Measurements from ENCODE around the gene NECTIN1.

Gene NECTIN1, protein sequence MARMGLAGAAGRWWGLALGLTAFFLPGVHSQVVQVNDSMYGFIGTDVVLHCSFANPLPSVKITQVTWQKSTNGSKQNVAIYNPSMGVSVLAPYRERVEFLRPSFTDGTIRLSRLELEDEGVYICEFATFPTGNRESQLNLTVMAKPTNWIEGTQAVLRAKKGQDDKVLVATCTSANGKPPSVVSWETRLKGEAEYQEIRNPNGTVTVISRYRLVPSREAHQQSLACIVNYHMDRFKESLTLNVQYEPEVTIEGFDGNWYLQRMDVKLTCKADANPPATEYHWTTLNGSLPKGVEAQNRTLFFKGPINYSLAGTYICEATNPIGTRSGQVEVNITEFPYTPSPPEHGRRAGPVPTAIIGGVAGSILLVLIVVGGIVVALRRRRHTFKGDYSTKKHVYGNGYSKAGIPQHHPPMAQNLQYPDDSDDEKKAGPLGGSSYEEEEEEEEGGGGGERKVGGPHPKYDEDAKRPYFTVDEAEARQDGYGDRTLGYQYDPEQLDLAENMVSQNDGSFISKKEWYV

DNA sequence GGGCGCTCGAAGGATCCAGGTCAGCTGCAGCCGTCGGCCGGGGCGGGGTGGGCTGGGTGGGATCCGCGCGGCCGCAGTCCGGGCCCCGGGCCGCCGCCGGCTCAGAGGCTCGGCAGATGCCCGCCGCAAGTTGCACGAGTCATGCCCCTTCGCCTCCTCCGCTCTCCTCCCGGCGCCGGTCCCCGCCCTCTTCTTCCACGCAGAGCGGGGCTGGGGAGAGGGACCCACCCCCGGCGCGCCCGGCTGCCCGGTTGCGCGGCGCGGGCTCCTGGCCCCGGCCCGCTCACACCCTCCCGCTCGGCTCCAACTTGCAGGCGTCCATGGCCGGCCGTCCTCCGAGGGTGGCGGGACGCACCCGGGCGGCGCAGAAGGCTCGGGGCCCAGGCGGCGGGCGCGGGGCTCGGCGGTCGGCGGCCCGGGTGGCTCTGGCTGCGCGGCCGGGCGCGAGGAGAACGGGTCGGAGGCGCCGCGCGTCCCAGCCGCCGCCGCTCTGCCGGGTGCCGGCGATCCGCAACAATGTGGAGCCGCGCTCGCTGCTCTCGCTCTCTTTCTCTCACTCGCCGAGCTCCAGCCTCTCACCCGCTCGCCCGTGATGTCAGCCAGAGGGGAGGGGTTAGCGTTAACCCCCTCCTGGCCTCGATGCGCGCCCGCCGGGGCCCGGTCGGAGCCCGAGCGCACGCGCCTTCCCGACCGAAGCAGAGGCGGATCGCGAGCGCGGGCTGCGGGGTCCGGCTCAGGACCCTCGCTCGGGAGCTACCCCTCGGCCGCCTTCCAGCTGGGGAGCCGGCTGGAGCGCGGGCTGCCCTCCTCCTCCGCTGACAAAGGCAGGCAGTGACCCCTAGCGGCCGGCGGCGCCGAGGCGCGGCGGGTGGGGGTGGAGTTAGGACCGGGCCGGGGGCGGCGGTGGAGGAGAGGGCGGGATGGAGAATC, at the start of gene NECTIN1:
Gene NECTIN1 (minus strand): TSS at position 550 of the 930 bp plus-strand sequence. CDS start 647 bp downstream, outside the sequence.
- peak; percentile 75 for DNase-seq (ENCODE audit: low read depth)

DNA sequence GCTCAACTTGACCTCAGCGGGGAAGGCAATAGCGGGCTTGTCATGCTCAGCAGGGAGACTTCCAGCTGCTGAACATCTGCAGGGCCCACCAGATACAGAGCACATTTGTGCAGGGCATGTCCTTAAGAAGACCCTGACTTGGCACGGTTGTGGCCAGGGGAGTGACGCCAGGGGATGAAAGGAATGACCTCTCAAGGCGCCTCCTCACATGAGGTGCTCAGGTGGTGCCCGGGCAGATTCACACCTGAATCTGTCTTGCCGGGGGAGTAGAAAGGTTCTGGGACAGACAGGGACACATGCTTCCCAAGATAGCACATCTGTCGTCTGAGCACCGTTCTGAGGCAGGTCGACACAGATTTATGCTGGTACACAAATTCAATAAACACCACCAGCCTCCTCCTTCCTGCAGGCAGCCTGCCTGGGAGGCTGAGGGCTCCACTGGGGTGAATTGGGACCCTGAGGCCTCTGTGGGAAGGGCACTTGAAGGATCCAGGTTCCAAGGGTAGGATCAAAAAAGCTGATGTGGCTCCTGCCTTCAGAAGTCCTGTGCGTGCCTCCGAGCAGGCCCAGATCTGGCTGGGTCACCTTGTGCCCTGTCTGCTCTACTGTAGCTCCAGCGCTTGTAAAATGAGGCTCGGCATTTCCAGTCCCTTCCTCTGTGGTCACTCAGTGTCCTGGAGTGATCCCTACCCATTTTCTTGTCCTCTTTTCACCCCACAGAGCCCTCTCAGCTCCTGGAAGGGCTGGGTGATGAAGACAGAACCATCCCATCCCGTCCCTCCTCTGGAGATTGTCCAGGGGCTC, 49.6 kb upstream of the NECTIN1 start:
- no peak for DNase-seq (ENCODE audit: low read depth)

DNA sequence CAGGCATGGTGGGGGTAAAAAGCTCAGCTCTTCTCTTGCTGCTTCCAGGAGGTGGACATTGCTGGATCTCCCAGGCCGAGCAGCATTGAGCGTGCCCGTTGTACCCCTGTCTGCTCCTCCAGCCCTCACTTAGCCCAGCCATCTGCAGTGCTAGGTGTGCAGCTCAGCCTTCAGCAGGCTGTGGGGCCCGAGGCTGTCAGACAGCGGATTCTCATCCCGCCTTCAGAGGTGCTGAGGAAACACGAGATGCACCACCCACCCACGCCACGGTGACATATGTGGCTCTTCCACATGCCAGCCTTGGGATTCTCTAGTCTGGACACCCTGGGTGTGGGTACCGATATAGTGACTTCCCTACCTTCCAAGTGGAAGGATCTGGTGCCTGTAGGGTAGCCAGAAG, 48.9 kb upstream of the NECTIN1 start:
- DNase-seq (ENCODE audit: low read depth), result no peak

DNA sequence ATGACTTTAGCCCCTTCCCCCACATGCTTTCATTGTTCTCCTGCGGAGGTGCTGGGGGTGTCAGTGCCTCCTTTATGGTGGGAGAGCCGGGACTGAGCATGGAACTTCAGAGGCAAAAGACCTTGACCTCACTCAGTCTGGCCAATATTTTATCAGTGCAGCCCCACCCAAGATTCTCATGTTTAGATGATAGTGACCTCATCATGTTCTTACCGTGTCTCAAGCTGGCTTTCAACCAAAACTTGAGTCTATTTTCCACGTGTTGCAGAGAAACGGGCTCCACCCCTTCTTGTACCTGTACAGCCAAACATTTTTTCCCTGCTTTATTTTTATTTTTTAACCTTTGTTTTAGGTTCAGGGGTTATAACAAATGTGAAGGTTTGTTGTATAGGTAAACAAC, 47.7 kb upstream of the NECTIN1 start:
- no peak for DNase-seq (ENCODE audit: low read depth)

DNA sequence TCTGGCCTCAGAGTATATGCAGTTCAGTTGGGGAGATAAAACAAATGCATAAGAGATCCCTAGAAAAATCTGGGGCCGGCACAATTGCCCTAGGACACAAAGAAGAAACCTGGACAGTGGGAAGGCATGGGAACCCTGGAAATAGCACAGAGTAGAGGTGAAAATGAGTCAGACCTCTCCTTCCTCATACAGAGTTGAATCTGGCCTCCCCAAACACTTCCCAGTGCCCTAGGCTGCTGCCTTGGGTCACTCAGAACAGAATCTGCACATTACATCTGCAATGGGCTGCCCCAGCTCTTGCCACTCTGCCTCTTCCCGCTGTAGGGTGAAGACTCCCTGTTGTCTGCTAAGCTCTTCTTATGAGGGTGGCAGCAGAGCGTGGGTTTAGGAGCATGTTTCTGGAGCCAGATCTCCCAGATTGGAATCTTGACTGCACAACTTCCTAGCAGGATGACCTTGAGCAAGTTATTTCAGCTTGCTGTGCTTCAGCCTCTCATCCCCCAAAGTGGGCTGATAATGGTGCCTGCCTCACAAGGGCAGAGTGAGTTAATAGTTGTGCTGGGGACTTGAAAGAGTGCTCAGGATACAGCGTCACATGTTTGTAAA, 47.1 kb upstream of the NECTIN1 start:
- no peak for DNase-seq (ENCODE audit: low read depth)

DNA sequence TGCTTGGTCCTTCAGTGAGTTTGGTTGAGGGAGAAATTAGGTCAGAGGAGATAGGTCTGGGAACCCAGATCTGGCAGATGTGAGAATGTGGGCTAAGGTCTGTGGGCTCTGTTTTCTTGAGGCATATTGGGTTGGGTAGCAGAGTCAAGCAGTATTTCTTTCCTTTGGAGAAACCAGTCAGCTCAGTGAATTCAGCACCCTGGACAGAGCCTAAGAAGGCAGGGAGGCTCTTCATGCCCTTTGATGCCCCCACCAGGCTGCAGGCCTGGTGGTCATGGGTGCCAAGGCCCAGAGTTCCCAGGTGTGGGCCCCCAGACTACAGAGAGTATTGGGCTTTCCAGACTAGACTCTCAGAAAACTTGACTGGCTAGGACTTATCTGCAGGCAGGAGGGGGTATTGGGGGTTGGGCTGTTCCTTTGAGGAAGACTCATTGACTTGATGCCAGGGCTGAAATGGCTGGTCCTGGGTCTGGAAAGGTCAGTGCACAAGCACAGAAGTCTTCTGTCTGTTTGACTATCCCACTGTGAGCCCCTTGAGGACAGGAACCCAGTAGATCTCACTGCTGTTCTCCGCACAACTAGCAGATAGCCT, 45.3 kb upstream of the NECTIN1 start:
- no peak for DNase-seq (ENCODE audit: low read depth)

DNA sequence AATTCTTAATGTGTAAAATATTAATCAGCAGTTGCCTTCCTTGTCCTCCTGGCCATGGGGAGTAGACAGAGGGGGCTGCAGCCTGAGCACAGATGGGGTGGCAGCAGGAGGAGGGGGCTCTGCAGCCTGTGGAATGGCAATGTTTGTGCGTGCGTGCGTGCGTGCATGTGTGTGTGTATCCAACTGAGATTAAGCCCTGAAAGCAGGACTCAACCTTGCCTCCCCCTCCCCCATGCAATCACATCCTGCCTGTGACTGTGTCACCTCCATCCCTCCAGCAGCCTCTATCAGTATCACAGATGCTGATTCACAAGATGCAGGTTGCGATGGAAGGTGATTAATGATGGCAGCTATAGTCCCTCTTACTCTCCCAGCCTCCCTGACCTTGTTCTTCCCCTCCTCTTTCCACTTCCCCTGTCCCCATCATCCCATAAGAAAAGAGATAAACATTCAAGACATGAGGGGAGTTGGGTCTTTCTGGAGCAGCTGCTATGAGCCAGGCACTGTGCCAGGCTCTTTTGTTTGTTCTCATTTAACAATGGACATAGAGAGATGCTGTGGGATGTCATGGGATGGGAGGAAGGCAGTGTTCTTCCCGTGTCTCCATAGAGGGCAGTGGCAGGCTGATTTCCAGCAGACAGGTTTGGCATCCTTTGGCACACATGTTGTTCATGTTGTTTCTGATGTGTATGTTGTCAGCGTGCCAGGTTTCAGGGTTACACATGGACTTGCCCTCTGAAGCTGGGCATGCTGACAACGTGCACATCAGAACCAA, 43.8 kb upstream of the NECTIN1 start:
- no peak for DNase-seq (ENCODE audit: low read depth)

DNA sequence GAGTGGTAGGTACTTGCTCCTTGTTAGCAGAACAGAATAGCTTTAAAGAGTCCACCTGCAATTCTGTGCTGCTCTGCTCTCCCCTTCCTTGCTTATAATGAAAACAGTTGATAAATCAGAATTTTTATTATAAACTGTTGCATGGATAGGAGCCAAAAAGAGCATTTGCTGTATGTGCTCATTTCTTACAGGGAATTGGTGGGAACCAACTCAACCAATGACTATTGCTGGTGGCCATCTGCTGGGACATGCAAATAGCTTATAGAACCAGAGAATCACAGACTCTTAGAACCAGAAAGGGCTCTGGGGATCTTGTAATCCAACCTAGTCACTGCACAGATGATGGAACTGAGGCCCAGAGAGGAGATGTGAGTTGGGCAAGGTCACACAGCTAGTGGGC, 43.1 kb upstream of the NECTIN1 start:
- DNase-seq (ENCODE audit: low read depth), result no peak

DNA sequence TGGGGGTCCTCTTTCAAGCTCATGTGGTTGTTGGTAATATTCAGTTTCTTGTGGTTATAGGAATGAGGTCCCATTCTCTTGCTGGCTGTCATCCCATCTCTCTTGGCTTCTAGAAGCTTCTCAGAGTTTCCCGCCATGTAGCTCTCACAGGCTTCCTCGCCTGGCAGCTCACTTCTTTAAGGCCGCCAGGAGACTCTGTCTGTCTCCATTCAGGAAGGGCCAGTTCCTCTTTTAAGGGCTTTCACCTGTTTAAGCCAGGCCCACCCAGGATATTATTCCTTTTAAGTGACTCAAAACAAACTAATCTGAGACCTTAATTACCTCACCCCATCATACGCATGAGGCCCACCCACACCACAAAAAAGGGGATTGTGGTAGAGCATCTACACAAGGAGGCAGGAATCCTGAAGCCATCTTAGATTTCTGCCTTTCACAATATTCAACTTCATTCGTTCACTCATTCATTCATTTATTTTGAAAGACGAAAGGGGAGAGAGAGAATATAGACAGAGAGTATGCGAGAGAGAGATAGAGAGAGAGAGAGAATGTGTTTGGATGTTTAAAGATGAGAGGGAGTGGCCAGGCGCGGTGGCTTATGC, 42.3 kb upstream of the NECTIN1 start:
- DNase-seq (ENCODE audit: low read depth), result no peak

DNA sequence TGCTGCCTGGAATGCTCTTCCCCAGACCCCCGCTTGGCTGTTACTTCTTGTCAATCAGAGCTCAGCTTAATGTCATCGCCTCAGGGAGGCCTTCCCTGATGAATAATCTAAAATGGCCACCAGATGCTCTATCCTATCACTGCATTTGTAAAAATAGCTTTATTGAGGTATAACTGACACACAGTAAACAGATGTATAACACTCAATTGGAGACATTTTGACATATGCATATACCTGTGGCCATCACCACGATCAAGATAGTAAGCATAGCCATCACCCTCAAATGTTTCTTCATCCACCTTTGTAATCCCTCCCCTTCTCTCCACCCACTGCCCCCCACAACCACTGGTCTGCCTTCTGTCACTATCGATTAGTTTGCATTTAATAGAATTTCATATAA, 36.6 kb upstream of the NECTIN1 start:
- no peak for DNase-seq (ENCODE audit: low read depth)

DNA sequence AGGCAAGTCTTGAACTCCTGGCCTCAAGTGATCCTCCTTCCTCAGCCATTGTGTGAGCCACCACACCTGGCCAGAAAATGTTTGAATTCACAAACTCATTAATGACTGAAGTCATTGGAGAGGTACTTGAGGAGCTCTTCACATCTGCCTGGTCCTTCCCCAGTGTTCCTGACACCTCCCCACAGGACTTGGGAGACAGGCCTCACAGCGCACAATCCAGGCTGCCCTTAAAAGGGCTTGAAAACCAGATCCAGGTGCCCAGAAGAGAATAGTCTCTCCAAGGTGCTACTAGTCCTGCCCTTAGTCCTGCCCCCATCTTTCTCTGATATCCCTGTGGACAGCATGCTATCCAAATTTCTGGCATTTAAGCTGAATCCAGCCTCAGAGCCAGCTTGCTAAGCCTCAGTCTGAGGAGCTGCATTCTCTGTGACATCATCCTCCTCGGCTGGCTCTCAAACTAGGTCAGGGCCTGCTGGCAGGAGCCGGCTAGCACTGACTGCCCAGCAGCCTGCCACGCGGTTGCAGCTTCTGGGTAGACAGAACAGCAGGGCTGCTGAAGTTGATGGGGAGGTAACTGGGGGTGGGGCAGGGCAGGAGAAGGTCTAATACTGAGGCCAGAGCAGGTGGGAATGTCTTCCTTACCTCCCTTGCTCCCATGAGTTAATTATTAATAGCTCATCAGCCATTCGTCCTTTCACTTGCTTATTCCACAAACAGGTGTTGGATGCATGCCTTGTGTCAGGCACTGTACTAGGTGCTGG, 35.3 kb upstream of the NECTIN1 start:
- DNase-seq (ENCODE audit: low read depth), result no peak

DNA sequence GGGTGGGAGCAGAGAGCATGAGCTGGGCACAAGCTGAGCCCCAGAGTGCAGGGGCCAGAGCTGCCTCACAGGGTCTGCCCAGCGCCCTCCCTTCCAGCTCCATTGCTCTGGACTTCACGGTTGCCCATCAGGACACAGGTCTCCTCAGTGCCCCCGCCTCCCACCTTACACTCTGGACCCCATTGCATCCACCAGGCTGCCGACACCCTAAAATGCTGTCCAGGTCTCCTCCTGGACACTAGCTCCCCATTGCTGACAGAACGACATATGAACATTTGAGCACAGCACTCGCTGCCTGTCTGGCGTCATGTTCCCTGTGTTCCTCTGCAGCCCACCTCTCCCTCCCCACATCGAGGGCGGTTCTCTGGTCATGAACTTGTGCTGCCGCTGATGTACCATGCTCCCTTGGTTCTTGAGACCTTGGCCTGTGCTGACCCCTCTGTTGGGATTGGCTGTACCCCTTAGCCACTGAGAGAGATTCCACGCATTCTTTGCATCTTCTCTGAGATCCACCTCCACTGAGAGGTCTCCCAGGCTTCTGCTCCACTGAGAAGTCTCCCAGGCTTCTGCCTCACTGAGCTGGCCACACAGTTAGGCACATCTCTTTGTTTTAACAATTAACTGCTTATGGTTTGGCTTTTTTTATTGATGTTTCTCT, 34.2 kb upstream of the NECTIN1 start:
- no peak for DNase-seq (ENCODE audit: low read depth)

DNA sequence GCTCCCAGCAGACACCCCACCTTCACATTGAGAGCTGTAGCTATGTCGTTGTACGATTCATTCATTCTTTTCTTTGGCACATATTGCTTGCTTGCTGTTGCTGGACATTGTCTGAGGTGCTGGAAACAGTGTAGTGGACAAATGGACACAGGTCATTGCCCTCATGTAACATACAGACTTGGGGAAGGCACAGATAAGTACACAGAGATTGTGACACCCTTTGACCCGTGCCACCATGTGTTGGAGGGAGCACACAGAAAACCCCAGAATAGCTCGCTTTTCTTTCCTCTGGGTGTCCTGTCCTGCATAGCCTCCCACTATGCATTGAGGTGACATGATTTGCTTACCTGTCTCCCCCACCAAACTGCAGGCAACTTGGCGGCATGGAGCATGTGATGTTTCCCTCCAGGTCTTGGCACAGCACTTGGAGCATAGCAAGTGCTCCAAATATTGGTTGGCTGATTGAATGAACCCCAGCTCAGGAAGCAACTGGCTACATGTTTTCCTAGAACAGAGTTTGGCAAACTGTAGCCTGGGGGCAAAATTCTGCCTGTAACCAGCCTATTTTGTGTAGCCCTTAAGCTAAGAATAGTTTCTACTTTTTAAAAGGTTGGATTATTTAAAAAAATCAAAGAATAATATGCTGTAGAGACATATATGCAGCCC, 30.9 kb upstream of the NECTIN1 start:
- no peak for DNase-seq (ENCODE audit: low read depth)

DNA sequence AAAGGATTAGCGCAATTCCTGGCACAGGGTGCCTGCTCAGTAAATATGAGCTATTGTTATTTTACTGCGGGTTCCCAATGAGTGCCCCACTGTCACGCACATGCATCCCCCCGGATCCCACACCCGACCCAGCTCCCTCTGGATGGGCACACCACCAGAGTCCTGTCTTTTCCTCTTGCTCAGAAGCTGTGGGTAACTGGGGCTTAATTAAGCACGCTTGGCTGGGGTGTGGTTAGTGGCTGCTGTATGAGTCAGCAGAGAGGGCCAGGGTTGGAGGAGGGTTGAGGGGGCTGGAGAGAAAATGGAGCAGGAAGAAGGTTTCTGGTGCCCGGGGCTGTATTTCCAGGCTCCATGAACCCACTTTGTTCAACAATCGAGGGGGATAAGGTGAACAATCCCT, 30.3 kb upstream of the NECTIN1 start:
- no peak for DNase-seq (ENCODE audit: low read depth)

DNA sequence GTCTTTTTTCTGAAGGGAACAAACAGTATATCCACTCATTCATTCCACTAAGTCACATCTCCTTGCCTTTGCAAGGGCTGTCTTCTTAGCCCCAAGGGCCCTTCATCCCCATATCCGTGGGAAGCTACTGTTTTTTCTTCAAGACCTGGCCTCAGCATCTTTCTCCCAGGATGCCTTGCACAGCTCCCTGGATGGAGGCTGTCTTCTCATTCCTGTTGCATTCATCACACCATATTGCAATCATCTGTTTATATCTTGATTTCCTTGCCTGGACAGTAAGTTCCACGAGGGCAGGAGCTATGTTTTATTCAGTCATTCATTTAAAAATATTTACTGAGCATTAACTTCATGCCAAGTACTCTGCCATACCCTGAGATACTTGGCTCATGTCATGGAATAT, 29.3 kb upstream of the NECTIN1 start:
- DNase-seq (ENCODE audit: low read depth), result no peak

DNA sequence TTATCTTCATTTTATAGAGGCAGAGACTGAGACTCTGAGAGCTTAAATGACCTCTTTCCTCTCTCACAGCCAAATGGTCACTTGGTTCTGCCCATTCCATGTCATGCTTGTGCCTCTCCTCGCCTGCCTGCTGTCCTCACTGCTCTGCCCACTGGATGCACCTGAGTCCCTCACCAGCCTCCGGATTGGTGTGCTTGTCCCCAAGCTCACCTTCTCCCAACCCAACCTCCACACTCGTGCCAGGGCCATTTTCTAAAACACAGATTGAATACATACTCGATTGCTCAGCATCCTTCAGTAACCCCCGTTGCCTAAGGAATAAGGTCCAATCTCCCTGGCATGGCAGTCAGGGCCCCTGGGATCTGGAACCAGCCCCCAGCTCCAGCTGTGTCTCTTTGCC, 28.4 kb upstream of the NECTIN1 start:
- DNase-seq (ENCODE audit: low read depth), result no peak

DNA sequence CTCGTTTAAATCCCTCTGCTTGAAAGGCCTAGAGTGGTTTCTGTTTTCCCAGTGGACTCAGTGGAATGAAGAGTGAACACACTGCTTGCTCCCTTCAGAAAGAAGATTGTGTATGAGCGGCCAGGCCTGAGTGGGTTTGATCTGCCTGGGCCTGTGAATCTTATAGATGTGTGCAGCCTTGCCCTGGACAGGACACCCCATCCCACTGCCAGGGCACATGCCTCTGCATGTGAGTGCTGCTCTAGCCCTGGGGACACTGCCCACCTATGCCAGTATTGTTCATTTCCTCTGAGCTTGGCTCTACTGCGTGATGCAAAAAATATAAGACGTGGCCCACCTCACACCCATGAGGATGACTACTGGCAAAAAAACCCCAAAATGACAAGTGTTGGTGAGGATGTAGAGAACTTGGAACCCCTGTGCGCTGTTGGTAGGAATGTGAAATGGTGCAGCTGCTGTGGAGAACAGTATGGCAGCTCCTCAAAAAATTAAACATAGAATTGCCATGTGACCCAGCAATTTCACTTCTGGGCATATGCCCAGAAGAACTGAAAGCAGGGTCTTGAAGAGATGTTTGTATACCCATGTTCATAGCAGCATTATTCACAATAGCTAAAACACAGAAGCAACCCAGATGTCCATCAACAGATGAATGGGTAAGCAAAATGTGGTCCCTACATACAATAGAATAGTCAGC, 27.3 kb upstream of the NECTIN1 start:
- DNase-seq (ENCODE audit: low read depth), result no peak

Measured in stimulated activated CD8-positive, alpha-beta memory T cell treated with anti-CD3 and anti-CD28 coated beads, Interleukin-7, amount 100 ng/mL, for 24 hours (primary cell).